Right lobe of liver (tissue), 6 donors: ENCODE measurements around the gene SPTB. TPM values are rescaled to one million over a fixed set of nuclear protein-coding genes. Genes with fewer than 3 reads are reported as not detected.

Source experiments
- ATAC-seq, 4 donors: fragments of 200-7000 bp; cut with Tn5 transposase; one replicate each; pipeline ENCODE4 v1.9.1; 2020; ENCODE audit warnings: mild to moderate bottlenecking in 4 of 4, moderate library complexity in 4 of 4
- DNase-seq, 3 donors: peaks; one replicate each; pipeline ENCODE4 v3.0.0-alpha.2; 2020
- H3K27ac ChIP-seq, 3 donors: fragments of 200-600 bp; one replicate each; pipeline ENCODE4 v1.8.0; 2022
- H3K27me3 ChIP-seq, 2 donors: fragments of 200-600 bp; one replicate each; pipeline ENCODE4 v1.8.0; 2022
- H3K36me3 ChIP-seq, 4 donors: fragments of 200-600 bp; sonication (generic) in 1 of 4; one replicate each; pipeline versions ENCODE4 v1.5.1 to v1.8.0; 2017 to 2022; ENCODE audit warnings: control low read depth in 1 of 4
- H3K4me1 ChIP-seq, 4 donors: fragments of 200-600 bp; sonication (generic) in 1 of 4; one replicate each; pipeline versions ENCODE4 v1.5.1 to v1.8.0; 2017 to 2022; ENCODE audit warnings: control low read depth in 1 of 4
- H3K4me3 ChIP-seq, 3 donors: fragments of 200-600 bp; one replicate each; pipeline ENCODE4 v1.8.0; 2022
- H3K9me3 ChIP-seq, 4 donors: fragments of 200-600 bp; sonication (generic) in 1 of 4; one replicate each; pipeline versions ENCODE4 v1.5.1 to v1.8.0; 2017 to 2022; ENCODE audit warnings: control low read depth in 1 of 4
- POLR2A ChIP-seq: fragments of 450-650 bp; IDR thresholded peaks from one replicate; pipeline ENCODE4 v1.6.1; 2017; ENCODE audit warnings: antibody characterized with exemption, mild to moderate bottlenecking
- WGBS: methylation state at CpG from one replicate; pipeline ENCODE4 v1.1.6; 2018; ENCODE audit warnings: low coverage, low lambda C conversion rate; ENCODE audit not compliant: insufficient coverage; ENCODE audit errors: missing lambda C conversion rate; 5-methylcytosine and 5-hydroxymethylcytosine counted together
- intact Hi-C, 2 donors: fragments of 100-400 bp; cut with DNase I; formaldehyde crosslinking; loops; one replicate each; pipeline versions ENCODE4 v1.11.2 to v1.14.1; 2022
- total RNA-seq, 6 experiments: library from RNA; depleted of rRNA in 2 of 6; stranded (reverse); fragments of >200 nt in 2 of 6; fragmentation: NEBNext Ultra II Directional in 3 of 6; extraction: Animal tissue kit (Norgen Biotek cat#: 25700) in 3 of 6; gene quantifications; one replicate each; pipeline versions ENCODE4 v1.1.0 to v1.2.4, GENCODE V29; 2016 to 2023
- TF ChIP-seq, protein P1 (sequence below), 4 donors: fragments of 200-600 bp in 3 of 4; fragments of 450-650 bp in 1 of 4; IDR thresholded peaks; one replicate each; pipeline versions ENCODE4 v1.5.1 to v1.8.0; 2016 to 2022; ENCODE audit warnings: antibody characterized with exemption in 4 of 4, mild to moderate bottlenecking in 2 of 4
- donor health status: DM: no; HTN: yes; CAD: no.
- donor health status: DM: no; HTN: no; CAD: no.
- donor health status: DM: no; HTN: no; CAD: no.
- donor health status: DM: no; HTN: yes; CAD: no.
- donor health status: DM: no; HTN: yes; CAD: no.

SPTB gene
- total RNA-seq, 6 experiments from 2014 or later: 0.12 to 2.4 (median 0.72) TPM

DNA sequence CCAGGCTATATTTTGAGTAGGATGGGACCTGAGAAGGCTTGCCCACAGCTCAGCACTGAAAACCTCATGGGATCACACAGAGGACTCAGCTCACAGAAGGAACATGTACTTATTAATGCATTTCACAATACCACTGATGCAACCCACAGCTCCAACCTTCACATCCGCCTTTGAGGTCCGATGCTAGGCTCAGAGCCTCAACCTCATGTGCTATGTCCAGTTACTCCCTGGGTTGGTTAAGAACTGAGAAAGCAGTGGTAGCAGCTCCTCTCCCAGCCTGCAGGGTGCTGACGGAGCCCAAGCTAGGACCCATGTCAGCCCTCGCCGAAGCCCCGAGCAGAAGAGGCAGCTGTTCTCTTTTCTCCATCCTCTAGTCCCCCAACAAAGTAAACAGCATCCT lies 52.9 kb downstream of the SPTB start:
- Histone ChIP-seq H3K27me3 (no peaks in the 10 kb centered on the region), H3K4me3 (no peak overlapping the region), H3K4me1 (no peaks in the 10 kb centered on the region), H3K9me3 (no peaks in the 10 kb centered on the region), H3K36me3 (no peaks in the 10 kb centered on the region), H3K27ac (no peak overlapping the region)
- intact Hi-C loops: loop anchor here in 1 of 2 donors (10.0 kb wide), 1 partner anchor 48 kb away; the partner anchor contains the start of gene SPTB
- ATAC-seq (peak in 1 of 4 donors; percentile 49), DNase-seq (no peak)
- no CpG with 5 or more reads among the region's 6 CpGs for WGBS
- TF ChIP-seq, protein P1, sequence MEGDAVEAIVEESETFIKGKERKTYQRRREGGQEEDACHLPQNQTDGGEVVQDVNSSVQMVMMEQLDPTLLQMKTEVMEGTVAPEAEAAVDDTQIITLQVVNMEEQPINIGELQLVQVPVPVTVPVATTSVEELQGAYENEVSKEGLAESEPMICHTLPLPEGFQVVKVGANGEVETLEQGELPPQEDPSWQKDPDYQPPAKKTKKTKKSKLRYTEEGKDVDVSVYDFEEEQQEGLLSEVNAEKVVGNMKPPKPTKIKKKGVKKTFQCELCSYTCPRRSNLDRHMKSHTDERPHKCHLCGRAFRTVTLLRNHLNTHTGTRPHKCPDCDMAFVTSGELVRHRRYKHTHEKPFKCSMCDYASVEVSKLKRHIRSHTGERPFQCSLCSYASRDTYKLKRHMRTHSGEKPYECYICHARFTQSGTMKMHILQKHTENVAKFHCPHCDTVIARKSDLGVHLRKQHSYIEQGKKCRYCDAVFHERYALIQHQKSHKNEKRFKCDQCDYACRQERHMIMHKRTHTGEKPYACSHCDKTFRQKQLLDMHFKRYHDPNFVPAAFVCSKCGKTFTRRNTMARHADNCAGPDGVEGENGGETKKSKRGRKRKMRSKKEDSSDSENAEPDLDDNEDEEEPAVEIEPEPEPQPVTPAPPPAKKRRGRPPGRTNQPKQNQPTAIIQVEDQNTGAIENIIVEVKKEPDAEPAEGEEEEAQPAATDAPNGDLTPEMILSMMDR (IDR thresholded peaks at IDR 0.05): no peak
- TF ChIP-seq POLR2A: no peak

GRCh38 chr14:64826333-64826732 lies 53.4 kb downstream of the SPTB start:
- DNase-seq (no peak), ATAC-seq (no peak)
- no peak overlapping the region for H3K27ac ChIP-seq
- H3K4me1 ChIP-seq: no peaks in the 10 kb centered on the region
- TF ChIP-seq, protein P1 (IDR thresholded peaks at IDR 0.05): no peak
- no peak for TF ChIP-seq POLR2A
- intact Hi-C loops: loop anchor here in 1 of 2 donors (10.0 kb wide), 1 partner anchor 48 kb away; the partner anchor contains the start of gene SPTB
- H3K9me3 ChIP-seq: no peaks in the 10 kb centered on the region
- no peaks in the 10 kb centered on the region for H3K36me3 ChIP-seq
- no peaks in the 10 kb centered on the region for H3K27me3 ChIP-seq
- 59% methylated on average over 4 of the region's 4 CpGs for WGBS
- no peak overlapping the region for H3K4me3 ChIP-seq

DNA sequence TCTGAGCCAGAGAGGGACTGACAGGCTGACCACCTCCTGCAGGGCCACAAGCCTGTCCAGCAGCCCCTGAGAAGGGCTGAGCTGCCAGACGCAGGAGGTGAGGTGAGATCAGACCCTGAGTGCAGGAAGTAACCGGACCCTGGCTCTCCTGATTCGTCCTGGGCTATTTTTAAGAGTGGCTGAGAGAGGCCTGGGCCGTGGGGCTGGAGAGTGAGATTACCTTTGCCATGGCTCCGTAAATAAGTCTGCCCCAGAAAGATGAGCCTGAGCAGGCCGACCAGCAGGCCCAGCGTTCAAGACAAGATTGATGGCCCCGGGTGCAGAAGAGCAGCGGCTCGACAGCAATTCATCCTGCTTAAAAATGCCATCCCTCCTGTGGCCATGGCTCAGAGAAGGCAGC lies 54.2 kb downstream of the SPTB start:
- H3K4me1 ChIP-seq: no peaks in the 10 kb centered on the region
- no peak for TF ChIP-seq POLR2A
- TF ChIP-seq, protein P1 (IDR thresholded peaks at IDR 0.05): no peak
- no peaks in the 10 kb centered on the region for H3K27me3 ChIP-seq
- no peaks in the 10 kb centered on the region for H3K9me3 ChIP-seq
- ATAC-seq (no peak), DNase-seq (no peak)
- intact Hi-C loops: loop anchor here in 1 of 2 donors (10.0 kb wide), 1 partner anchor 49 kb away; the partner anchor contains the start of gene SPTB
- no peaks in the 10 kb centered on the region for H3K36me3 ChIP-seq
- no peak overlapping the region for H3K4me3 ChIP-seq
- no peak overlapping the region for H3K27ac ChIP-seq
- 50% methylated on average over 2 of the region's 10 CpGs for WGBS

- H3K36me3 ChIP-seq: no peaks in the 10 kb centered on the region
These were observed 54.7 kb downstream of the SPTB start for GRCh38 chr14:64825006-64825405.

More at GRCh38 chr14:64825006-64825405, 54.7 kb downstream of the SPTB start:
- no peaks in the 10 kb centered on the region for H3K4me1 ChIP-seq
- intact Hi-C loops: loop anchor here in 1 of 2 donors (10.0 kb wide), 1 partner anchor 50 kb away; the partner anchor contains the start of gene SPTB
- H3K9me3 ChIP-seq: no peaks in the 10 kb centered on the region
- TF ChIP-seq, protein P1 (IDR thresholded peaks at IDR 0.05): no peak
- TF ChIP-seq POLR2A: no peak
- no peak for DNase-seq
- H3K4me3 ChIP-seq: no peak overlapping the region
- no peak for ATAC-seq
- no peak overlapping the region for H3K27ac ChIP-seq
- H3K27me3 ChIP-seq: no peaks in the 10 kb centered on the region
- WGBS: 81% methylated on average over 4 of the region's 4 CpGs
